WTC11 (cell line): ENCODE measurements around the gene ZNF530. TPM values are rescaled to one million over a fixed set of nuclear protein-coding genes. Genes with fewer than 3 reads are reported as not detected.

ENCODE experiments used
- AFF4 ChIP-seq: sonication (generic); formaldehyde crosslinking; IDR thresholded peaks from 2 replicates; pipeline ENCODE4 v1.8.1; 2023; ENCODE audit warnings: mild to moderate bottlenecking, missing genetic modification reagents, borderline replicate concordance
- ARID4B ChIP-seq: sonication (generic); formaldehyde crosslinking; IDR thresholded peaks from 2 replicates; pipeline ENCODE4 v1.8.0; 2023; ENCODE audit warnings: missing genetic modification reagents, mild to moderate bottlenecking, borderline replicate concordance
- ATF1 ChIP-seq: sonication (generic); formaldehyde crosslinking; IDR thresholded peaks from 2 replicates; pipeline ENCODE4 v1.8.1; 2023; ENCODE audit warnings: mild to moderate bottlenecking, moderate library complexity, missing genetic modification reagents
- CBFB ChIP-seq: sonication (generic); formaldehyde crosslinking; IDR thresholded peaks from 2 replicates; pipeline ENCODE4 v1.8.1; 2022; ENCODE audit warnings: mild to moderate bottlenecking, low read depth, missing genetic modification reagents
- ESRRA ChIP-seq: sonication (generic); formaldehyde crosslinking; IDR thresholded peaks from 2 replicates; pipeline ENCODE4 v1.8.1; 2022; ENCODE audit warnings: mild to moderate bottlenecking, missing genetic modification reagents, borderline replicate concordance
- FOXP4 ChIP-seq: sonication (generic); formaldehyde crosslinking; IDR thresholded peaks from 2 replicates; pipeline ENCODE4 v1.8.0; 2022; ENCODE audit warnings: mild to moderate bottlenecking, missing genetic modification reagents
- KAT7 ChIP-seq: sonication (generic); formaldehyde crosslinking; IDR thresholded peaks from 2 replicates; pipeline ENCODE4 v1.8.1; 2023; ENCODE audit warnings: missing genetic modification reagents, mild to moderate bottlenecking, borderline replicate concordance
- PRDM15 ChIP-seq: sonication (generic); formaldehyde crosslinking; IDR thresholded peaks from 2 replicates; pipeline ENCODE4 v1.8.0; 2022; ENCODE audit warnings: missing genetic modification reagents
- TP53 ChIP-seq: sonication (generic); formaldehyde crosslinking; IDR thresholded peaks from 2 replicates; pipeline ENCODE4 v1.8.1; 2023; ENCODE audit warnings: mild to moderate bottlenecking, missing genetic modification reagents
- ZNF219 ChIP-seq: sonication (generic); formaldehyde crosslinking; IDR thresholded peaks from 2 replicates; pipeline ENCODE4 v1.8.0; 2023; ENCODE audit warnings: missing genetic modification reagents, mild to moderate bottlenecking, borderline replicate concordance
- ZNF263 ChIP-seq: sonication (generic); formaldehyde crosslinking; IDR thresholded peaks from 2 replicates; pipeline ENCODE4 v1.8.1; 2022; ENCODE audit warnings: low read depth, mild to moderate bottlenecking, moderate library complexity, missing genetic modification reagents
- total RNA-seq: library from RNA; stranded (reverse); gene quantifications from 3 replicates; pipeline ENCODE4 v1.2.3, GENCODE V29; 2021
- TF ChIP-seq, protein P1 (sequence below): fragments of 250-450 bp; sonication (Bioruptor Pico); IDR thresholded peaks from 2 replicates; pipeline ENCODE4 v1.9.0; 2021; ENCODE audit warnings: mild to moderate bottlenecking
- TF ChIP-seq, protein P2 (sequence below): sonication (generic); formaldehyde crosslinking; IDR thresholded peaks from 2 replicates; pipeline ENCODE4 v1.8.0; 2022; ENCODE audit warnings: mild to moderate bottlenecking, missing genetic modification reagents
- TF ChIP-seq, protein P3 (sequence below): sonication (generic); formaldehyde crosslinking; IDR thresholded peaks from 2 replicates; pipeline ENCODE4 v1.8.1; 2023; ENCODE audit warnings: mild to moderate bottlenecking, missing genetic modification reagents
- TF ChIP-seq, protein P4 (sequence below): fragments of 250-450 bp; sonication (Bioruptor Pico); IDR thresholded peaks from 2 replicates; pipeline ENCODE4 v1.9.0; 2021; ENCODE audit warnings: moderate library complexity, mild to moderate bottlenecking, inconsistent platforms, borderline replicate concordance

Gene ZNF530
- total RNA-seq, 1 experiment from 2014 or later: 11.2 TPM

DNA sequence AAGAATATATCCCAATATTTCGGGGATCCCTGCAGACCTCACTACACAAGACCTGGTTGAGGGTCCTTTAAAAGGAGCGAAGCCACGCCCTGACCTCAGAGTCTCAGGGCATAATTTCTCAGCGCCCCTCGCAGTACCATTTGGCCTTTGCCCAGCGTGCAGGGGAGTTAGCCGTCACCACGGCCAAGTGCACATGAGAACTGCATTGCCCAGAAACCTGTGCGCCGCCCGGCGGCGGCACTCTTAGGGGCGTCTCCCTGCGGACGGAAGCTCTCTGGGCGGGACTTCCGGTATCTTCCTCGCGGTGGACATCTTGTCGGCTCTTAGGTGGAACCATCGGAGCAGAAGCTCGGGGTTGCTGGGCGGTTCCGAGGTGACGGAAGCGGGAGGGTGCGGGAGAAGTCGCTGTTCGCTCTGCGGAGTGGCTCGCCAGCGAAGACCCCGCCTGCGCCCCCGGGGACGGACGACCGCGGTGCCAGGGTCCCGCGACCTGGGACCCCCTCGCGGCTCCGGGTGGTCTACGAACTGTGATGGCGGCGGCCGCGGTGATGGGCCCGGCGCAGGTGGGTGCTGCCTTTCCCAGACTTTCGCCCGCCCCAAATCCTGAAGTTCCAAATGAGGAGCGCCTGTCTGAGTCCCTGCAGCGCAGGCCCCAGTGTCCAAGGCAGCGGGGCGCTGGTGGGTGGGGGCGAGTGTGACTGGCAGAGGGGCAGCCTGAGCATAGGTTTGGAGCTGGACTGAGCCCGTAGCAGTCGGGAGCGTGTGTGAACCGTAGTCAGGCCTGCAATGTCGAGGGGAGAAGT lies 14.5 kb downstream of the ZNF530 start, which contains the start of gene ZNF134 (continued):
- TF ChIP-seq, protein P1, sequence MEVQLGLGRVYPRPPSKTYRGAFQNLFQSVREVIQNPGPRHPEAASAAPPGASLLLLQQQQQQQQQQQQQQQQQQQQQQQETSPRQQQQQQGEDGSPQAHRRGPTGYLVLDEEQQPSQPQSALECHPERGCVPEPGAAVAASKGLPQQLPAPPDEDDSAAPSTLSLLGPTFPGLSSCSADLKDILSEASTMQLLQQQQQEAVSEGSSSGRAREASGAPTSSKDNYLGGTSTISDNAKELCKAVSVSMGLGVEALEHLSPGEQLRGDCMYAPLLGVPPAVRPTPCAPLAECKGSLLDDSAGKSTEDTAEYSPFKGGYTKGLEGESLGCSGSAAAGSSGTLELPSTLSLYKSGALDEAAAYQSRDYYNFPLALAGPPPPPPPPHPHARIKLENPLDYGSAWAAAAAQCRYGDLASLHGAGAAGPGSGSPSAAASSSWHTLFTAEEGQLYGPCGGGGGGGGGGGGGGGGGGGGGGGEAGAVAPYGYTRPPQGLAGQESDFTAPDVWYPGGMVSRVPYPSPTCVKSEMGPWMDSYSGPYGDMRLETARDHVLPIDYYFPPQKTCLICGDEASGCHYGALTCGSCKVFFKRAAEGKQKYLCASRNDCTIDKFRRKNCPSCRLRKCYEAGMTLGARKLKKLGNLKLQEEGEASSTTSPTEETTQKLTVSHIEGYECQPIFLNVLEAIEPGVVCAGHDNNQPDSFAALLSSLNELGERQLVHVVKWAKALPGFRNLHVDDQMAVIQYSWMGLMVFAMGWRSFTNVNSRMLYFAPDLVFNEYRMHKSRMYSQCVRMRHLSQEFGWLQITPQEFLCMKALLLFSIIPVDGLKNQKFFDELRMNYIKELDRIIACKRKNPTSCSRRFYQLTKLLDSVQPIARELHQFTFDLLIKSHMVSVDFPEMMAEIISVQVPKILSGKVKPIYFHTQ: no peak
- TF ChIP-seq CBFB (CRISPR knock-in tag): no peak
- no peak for TF ChIP-seq AFF4 (CRISPR knock-in tag)
- no peak for TF ChIP-seq ESRRA (CRISPR knock-in tag)
- TF ChIP-seq ARID4B (CRISPR knock-in tag): peak; percentile 68; the same call in 1 of the 2 replicates
- TF ChIP-seq, protein P2, sequence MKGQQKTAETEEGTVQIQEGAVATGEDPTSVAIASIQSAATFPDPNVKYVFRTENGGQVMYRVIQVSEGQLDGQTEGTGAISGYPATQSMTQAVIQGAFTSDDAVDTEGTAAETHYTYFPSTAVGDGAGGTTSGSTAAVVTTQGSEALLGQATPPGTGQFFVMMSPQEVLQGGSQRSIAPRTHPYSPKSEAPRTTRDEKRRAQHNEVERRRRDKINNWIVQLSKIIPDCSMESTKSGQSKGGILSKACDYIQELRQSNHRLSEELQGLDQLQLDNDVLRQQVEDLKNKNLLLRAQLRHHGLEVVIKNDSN (CRISPR knock-in tag): peak; percentile 32; the same call in 1 of the 2 replicates
- peak; percentile 66; the same call in 1 of the 2 replicates for TF ChIP-seq TP53 (CRISPR knock-in tag)
- TF ChIP-seq FOXP4 (CRISPR knock-in tag): peak; percentile 26; the same call in 1 of the 2 replicates
- TF ChIP-seq PRDM15 (CRISPR knock-in tag): no peak
- TF ChIP-seq KAT7 (CRISPR knock-in tag): 0 out of 2 replicates have a peak, but pooled peaks have one; percentile 33
- no peak for TF ChIP-seq ZNF263
- TF ChIP-seq, protein P3, sequence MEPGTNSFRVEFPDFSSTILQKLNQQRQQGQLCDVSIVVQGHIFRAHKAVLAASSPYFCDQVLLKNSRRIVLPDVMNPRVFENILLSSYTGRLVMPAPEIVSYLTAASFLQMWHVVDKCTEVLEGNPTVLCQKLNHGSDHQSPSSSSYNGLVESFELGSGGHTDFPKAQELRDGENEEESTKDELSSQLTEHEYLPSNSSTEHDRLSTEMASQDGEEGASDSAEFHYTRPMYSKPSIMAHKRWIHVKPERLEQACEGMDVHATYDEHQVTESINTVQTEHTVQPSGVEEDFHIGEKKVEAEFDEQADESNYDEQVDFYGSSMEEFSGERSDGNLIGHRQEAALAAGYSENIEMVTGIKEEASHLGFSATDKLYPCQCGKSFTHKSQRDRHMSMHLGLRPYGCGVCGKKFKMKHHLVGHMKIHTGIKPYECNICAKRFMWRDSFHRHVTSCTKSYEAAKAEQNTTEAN (CRISPR knock-in tag): no peak
- TF ChIP-seq, protein P4, sequence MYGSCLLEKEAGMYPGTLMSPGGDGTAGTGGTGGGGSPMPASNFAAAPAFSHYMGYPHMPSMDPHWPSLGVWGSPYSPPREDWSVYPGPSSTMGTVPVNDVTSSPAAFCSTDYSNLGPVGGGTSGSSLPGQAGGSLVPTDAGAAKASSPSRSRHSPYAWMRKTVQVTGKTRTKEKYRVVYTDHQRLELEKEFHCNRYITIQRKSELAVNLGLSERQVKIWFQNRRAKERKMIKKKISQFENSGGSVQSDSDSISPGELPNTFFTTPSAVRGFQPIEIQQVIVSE (CRISPR knock-in tag): no peak
- no peak for TF ChIP-seq ATF1
- no peak for TF ChIP-seq ZNF219 (CRISPR knock-in tag)
